Loucy (cell line): ENCODE results near the gene CLDN17.

Experiments
- H2AFZ ChIP-seq: fragments of 200-600 bp; sonication (generic); 2 replicates; pipeline ENCODE4 v1.6.0; 2016; ENCODE audit warnings: antibody characterized with exemption, mild to moderate bottlenecking, low read length, moderate library complexity
- H3F3A ChIP-seq: fragments of 200-600 bp; 2 replicates; pipeline ENCODE4 v1.6.0; 2016; ENCODE audit warnings: antibody characterized with exemption, low read depth, mild to moderate bottlenecking
- H3K27me3 ChIP-seq: fragments of 200-600 bp; sonication (generic); 2 replicates; pipeline ENCODE4 v1.6.1; 2014; ENCODE audit warnings: low read length, mild to moderate bottlenecking; ENCODE audit not compliant: insufficient read depth, poor library complexity, severe bottlenecking
- H3K36me3 ChIP-seq: fragments of 200-600 bp; sonication (generic); 2 replicates; pipeline ENCODE4 v1.6.1; 2016; ENCODE audit warnings: low read length; ENCODE audit not compliant: insufficient read depth
- H3K4me1 ChIP-seq: fragments of 200-600 bp; sonication (generic); 2 replicates; pipeline ENCODE4 v1.5.1; 2014; ENCODE audit warnings: low read length, mild to moderate bottlenecking; ENCODE audit not compliant: insufficient read depth, poor library complexity, severe bottlenecking
- H3K4me2 ChIP-seq: fragments of 200-600 bp; sonication (generic); 2 replicates; pipeline ENCODE4 v1.6.0; 2014; ENCODE audit warnings: antibody characterized with exemption, low read length, low read depth, mild to moderate bottlenecking; ENCODE audit not compliant: poor library complexity, severe bottlenecking
- H3K4me3 ChIP-seq: fragments of 200-600 bp; sonication (generic); 2 replicates; pipeline ENCODE4 v1.5.1; 2014; ENCODE audit warnings: low read length, mild to moderate bottlenecking, mixed read lengths; ENCODE audit not compliant: poor library complexity, severe bottlenecking
- H3K79me2 ChIP-seq: fragments of 200-600 bp; sonication (generic); 2 replicates; pipeline ENCODE4 v1.6.1; 2014; ENCODE audit warnings: low read length; ENCODE audit not compliant: insufficient read depth
- H3K9ac ChIP-seq: fragments of 200-600 bp; sonication (generic); 2 replicates; pipeline ENCODE4 v1.6.0; 2014; ENCODE audit warnings: mild to moderate bottlenecking, low read depth, low read length, moderate library complexity; ENCODE audit not compliant: poor library complexity, severe bottlenecking
- H3K9me2 ChIP-seq: fragments of 200-600 bp; sonication (generic); replicated peaks from 2 replicates; pipeline ENCODE4 v1.6.1; 2016; ENCODE audit warnings: low read depth, low read length, mixed read lengths
- H3K9me3 ChIP-seq: fragments of 200-600 bp; sonication (generic); 2 replicates; pipeline ENCODE4 v1.6.1; 2014; ENCODE audit warnings: mild to moderate bottlenecking, antibody characterized with exemption, low read length, low read depth; ENCODE audit not compliant: insufficient read depth
- H4K20me1 ChIP-seq: fragments of 200-600 bp; sonication (generic); 2 replicates; pipeline ENCODE4 v1.6.0; 2014; ENCODE audit warnings: antibody characterized with exemption, low read length, mild to moderate bottlenecking; ENCODE audit not compliant: insufficient read depth, poor library complexity, severe bottlenecking
- EZH2phosphoT487 ChIP-seq: fragments of 200-600 bp; IDR thresholded peaks from 2 replicates; pipeline ENCODE4 v1.6.1; 2018; ENCODE audit warnings: antibody characterized with exemption, mild to moderate bottlenecking, moderate library complexity, borderline replicate concordance
- TF ChIP-seq, protein P1 (sequence below): fragments of 200-600 bp; sonication (generic); conservative IDR thresholded peaks from 2 replicates; pipeline ENCODE4 v1.5.1; 2014; ENCODE audit warnings: mild to moderate bottlenecking, antibody characterized with exemption, low read length

The CLDN17 gene

DNA sequence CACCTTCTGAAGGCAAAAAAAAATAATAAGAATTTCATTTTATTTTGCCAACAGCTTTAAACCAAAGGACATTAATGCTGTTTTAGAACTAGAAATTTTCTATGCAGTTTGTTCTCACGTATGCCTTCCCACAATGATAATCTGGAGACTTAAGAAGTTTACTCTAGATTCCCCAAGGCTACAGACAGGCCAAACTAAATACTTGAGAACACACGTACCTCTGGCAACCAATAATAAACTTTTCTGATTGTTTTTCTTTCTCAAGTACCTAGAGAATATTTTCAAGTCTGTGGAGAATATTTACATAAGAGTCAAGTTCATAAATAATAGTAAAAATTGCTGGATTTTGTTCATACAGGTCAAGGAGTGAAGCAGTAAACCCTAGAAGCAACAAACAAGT, 33.4 kb upstream of the CLDN17 start:
- H3F3A ChIP-seq, result no peaks in the 10 kb centered on the region
- H3K4me3 ChIP-seq, result no peak overlapping the region
- H3K4me2 ChIP-seq, result no peak overlapping the region
- no peaks in the 10 kb centered on the region for H3K36me3 ChIP-seq
- H3K9me3 ChIP-seq, result no peaks in the 10 kb centered on the region
- no peaks in the 10 kb centered on the region for H4K20me1 ChIP-seq
- no peak overlapping the region for H2AFZ ChIP-seq
- H3K9me2 ChIP-seq, result no peaks in the 10 kb centered on the region
- H3K4me1 ChIP-seq, result no peaks in the 10 kb centered on the region
- no peaks in the 10 kb centered on the region for H3K79me2 ChIP-seq
- H3K9ac ChIP-seq, result no peak overlapping the region
- no peaks in the 10 kb centered on the region for H3K27me3 ChIP-seq
- TF ChIP-seq, protein P1, sequence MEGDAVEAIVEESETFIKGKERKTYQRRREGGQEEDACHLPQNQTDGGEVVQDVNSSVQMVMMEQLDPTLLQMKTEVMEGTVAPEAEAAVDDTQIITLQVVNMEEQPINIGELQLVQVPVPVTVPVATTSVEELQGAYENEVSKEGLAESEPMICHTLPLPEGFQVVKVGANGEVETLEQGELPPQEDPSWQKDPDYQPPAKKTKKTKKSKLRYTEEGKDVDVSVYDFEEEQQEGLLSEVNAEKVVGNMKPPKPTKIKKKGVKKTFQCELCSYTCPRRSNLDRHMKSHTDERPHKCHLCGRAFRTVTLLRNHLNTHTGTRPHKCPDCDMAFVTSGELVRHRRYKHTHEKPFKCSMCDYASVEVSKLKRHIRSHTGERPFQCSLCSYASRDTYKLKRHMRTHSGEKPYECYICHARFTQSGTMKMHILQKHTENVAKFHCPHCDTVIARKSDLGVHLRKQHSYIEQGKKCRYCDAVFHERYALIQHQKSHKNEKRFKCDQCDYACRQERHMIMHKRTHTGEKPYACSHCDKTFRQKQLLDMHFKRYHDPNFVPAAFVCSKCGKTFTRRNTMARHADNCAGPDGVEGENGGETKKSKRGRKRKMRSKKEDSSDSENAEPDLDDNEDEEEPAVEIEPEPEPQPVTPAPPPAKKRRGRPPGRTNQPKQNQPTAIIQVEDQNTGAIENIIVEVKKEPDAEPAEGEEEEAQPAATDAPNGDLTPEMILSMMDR, result no peak
- TF ChIP-seq EZH2phosphoT487, result no peak

DNA sequence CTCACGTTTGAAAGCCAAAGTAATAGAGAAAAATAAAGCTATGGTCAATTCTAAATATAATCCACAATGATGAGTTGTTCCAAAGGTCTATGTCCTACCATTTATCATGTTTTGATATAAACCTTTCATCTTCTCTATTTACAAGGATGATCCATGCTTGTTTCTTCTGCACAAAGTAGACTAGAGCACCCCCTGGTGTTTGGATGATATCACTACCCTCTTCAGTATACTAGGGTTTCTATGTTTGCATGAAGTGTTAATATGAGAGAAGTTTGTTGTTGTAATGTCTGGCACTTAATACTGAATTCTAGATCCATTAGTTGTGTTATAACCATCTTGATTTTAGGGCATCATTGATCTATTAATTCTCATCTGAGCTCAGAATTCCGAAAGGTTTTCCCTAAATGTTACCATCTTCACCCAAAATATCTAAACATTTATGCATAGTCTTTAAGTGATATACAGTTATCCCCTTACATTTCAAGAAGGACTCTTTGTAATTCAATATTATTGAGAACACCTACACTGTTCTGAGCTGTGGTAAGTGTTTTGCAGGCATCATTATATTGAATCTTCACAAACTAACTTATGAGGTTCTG, 28.2 kb upstream of the CLDN17 start:
- Histone ChIP-seq H3K79me2 (no peaks in the 10 kb centered on the region), H3K4me2 (no peak overlapping the region), H2AFZ (no peak overlapping the region), H3K9ac (no peak overlapping the region), H3K9me2 (no peaks in the 10 kb centered on the region), H3K27me3 (no peaks in the 10 kb centered on the region), H3K4me1 (no peaks in the 10 kb centered on the region), H3F3A (no peaks in the 10 kb centered on the region), H3K4me3 (no peak overlapping the region), H3K9me3 (no peaks in the 10 kb centered on the region), H3K36me3 (no peaks in the 10 kb centered on the region), H4K20me1 (no peaks in the 10 kb centered on the region)
- TF ChIP-seq, protein P1, result peak; percentile 75
- no peak for TF ChIP-seq EZH2phosphoT487

DNA sequence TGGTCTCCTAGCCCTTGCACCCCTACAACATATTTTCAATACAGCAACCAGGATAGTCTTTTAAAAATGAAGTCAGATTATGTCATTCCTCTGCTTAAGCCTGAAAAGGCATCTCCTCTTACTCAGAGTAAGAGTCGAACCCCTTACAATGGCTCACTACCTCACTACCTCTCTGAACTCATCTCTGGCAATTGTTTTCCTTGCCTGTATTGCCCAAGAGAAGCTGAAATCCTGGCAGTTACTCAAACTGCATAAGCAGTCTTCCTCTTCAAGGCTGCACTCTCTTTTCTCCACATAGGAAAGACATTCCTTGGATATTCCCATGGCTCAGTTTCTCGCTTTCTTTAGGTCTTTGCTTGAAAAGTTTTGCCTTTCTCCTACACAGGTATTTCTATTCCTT, 26.6 kb upstream of the CLDN17 start:
- Histone ChIP-seq H3K4me1 (no peaks in the 10 kb centered on the region), H3K4me3 (no peak overlapping the region), H3K9me2 (no peaks in the 10 kb centered on the region), H3K36me3 (no peaks in the 10 kb centered on the region), H3K79me2 (no peaks in the 10 kb centered on the region), H2AFZ (no peak overlapping the region), H3K9me3 (no peaks in the 10 kb centered on the region), H3K4me2 (no peak overlapping the region), H3K27me3 (no peaks in the 10 kb centered on the region), H3F3A (no peaks in the 10 kb centered on the region), H4K20me1 (no peaks in the 10 kb centered on the region), H3K9ac (no peak overlapping the region)
- TF ChIP-seq, protein P1, result no peak
